DMS79 (cell line): Measurements from ENCODE around the gene FAM107A.
"Not testable (repeated sequence)": the region's sequence is repeated elsewhere in the genome, so short reads cannot be mapped to it uniquely, and the experiment has no call there.

Experiments used
- DNase-seq: peaks from one replicate; lab custom pipeline; 2025; lab: John Stamatoyannopoulos, UW

The FAM107A gene

GRCh38 chr3:58536501-58537411, 40.4 kb downstream of the FAM107A start, which contains the start of gene ACOX2:
ACOX2 (minus strand) TSS chr3:58537190; CDS start chr3:58535106, 2,084 bp downstream.
- DNase-seq = peak; percentile 72

- no peak for DNase-seq
These were observed 41.4 kb downstream of the FAM107A start for GRCh38 chr3:58535531-58536500.

- DNase-seq = no peak
These were observed 42.3 kb downstream of the FAM107A start for GRCh38 chr3:58534592-58535494.

- no peak for DNase-seq
These were observed 44.4 kb downstream of the FAM107A start for GRCh38 chr3:58532794-58533220.

- no peak for DNase-seq
These were observed 45.2 kb downstream of the FAM107A start for GRCh38 chr3:58531956-58532355.

- DNase-seq = no peak
These were observed 45.6 kb downstream of the FAM107A start for GRCh38 chr3:58531555-58531954.

- DNase-seq = no peak
These were observed 46.8 kb downstream of the FAM107A start for GRCh38 chr3:58530354-58530865.

GRCh38 chr3:58529516-58530353, 47.5 kb downstream of the FAM107A start:
- no peak for DNase-seq

- DNase-seq = peak; percentile 38
These were observed 48.6 kb downstream of the FAM107A start for GRCh38 chr3:58528629-58529028.

- not testable (repeated sequence) for DNase-seq
These were observed 49.8 kb downstream of the FAM107A start for GRCh38 chr3:58527440-58527839.

GRCh38 chr3:58526515-58526957, 50.7 kb downstream of the FAM107A start:
- DNase-seq = no peak

- DNase-seq = no peak
These were observed 52.8 kb downstream of the FAM107A start for GRCh38 chr3:58524326-58524888.

GRCh38 chr3:58522759-58523425, 54.3 kb downstream of the FAM107A start:
- DNase-seq = no peak

GRCh38 chr3:58521917-58522631, 55.1 kb downstream of the FAM107A start:
- no peak for DNase-seq

GRCh38 chr3:58521336-58521670, 55.9 kb downstream of the FAM107A start:
- no peak for DNase-seq

GRCh38 chr3:58520403-58521335, 56.5 kb downstream of the FAM107A start:
- no peak for DNase-seq

GRCh38 chr3:58519668-58520402, 57.4 kb downstream of the FAM107A start:
- DNase-seq = no peak
